Naive thymus-derived CD4-positive, alpha-beta T cell (primary cell): ENCODE results near the gene ITPR1. TPM values are rescaled to one million over a fixed set of nuclear protein-coding genes. Genes with fewer than 3 reads are reported as not detected.

Source experiments
- ATAC-seq: fragments of 150-1000 bp; cut with Tn5 transposase; 2 replicates; pipeline ENCODE4 v1.10.0; 2021; ENCODE audit warnings: mild to moderate bottlenecking, moderate library complexity
- CTCF ChIA-PET: fragments of 350-600 bp; sonication (Branson Sonifier 250); formaldehyde crosslinking; loops from one replicate; lab custom pipeline; 2021; ENCODE audit warnings: antibody characterized with exemption; lab: Charles Lee
- POLR2A ChIA-PET: fragments of 350-600 bp; sonication (Branson Sonifier 250); formaldehyde crosslinking; loops from one replicate; lab custom pipeline; 2021; ENCODE audit warnings: antibody characterized with exemption, inconsistent platforms; lab: Charles Lee
- DNase-seq, 9 donors: peaks; one replicate each; pipeline versions ENCODE4 v3.0.0 to v3.0.0-alpha.2; 2020 to 2022; ENCODE audit warnings: mixed read lengths in 1 of 9
- H3K27ac ChIP-seq: one replicate; pipeline ENCODE4 v1.7.0; 2013; ENCODE audit warnings: mild to moderate bottlenecking, low read depth, low read length, moderate library complexity
- H3K27me3 ChIP-seq, 2 donors: one replicate each; pipeline ENCODE4 v1.7.0; 2013; ENCODE audit warnings: low read length in 2 of 2, mild to moderate bottlenecking in 2 of 2, moderate library complexity in 2 of 2; ENCODE audit not compliant: control insufficient read depth in 2 of 2, insufficient read depth in 2 of 2
- H3K36me3 ChIP-seq, 3 experiments: 1 replicate in 2 of 3; 2 replicates in 1 of 3; pipeline ENCODE4 v1.7.0; 2013; ENCODE audit warnings: low read length in 3 of 3, mild to moderate bottlenecking in 3 of 3, moderate library complexity in 1 of 3; ENCODE audit not compliant: insufficient read depth in 3 of 3, control insufficient read depth in 2 of 3
- H3K4me1 ChIP-seq, 2 donors: one replicate each; pipeline ENCODE4 v1.7.0; 2013; ENCODE audit warnings: low read length in 2 of 2, mild to moderate bottlenecking in 2 of 2, moderate library complexity in 1 of 2; ENCODE audit not compliant: control insufficient read depth in 2 of 2, insufficient read depth in 2 of 2
- H3K4me3 ChIP-seq: 2 replicates; pipeline ENCODE4 v1.7.0; 2013; ENCODE audit warnings: mild to moderate bottlenecking, low read length
- H3K9me3 ChIP-seq, 3 experiments: 1 replicate in 2 of 3; 2 replicates in 1 of 3; pipeline ENCODE4 v1.7.0; 2013; ENCODE audit warnings: low read length in 3 of 3; ENCODE audit not compliant: control insufficient read depth in 2 of 3
- H3K27ac Mint-ChIP-seq, 9 donors: one replicate each; pipeline ENCODE4 v1.8.0; 2020 to 2022; ENCODE audit warnings: mixed read lengths in 9 of 9, mild to moderate bottlenecking in 8 of 9, moderate library complexity in 5 of 9, inconsistent platforms in 2 of 9
- H3K27me3 Mint-ChIP-seq, 5 donors: one replicate each; pipeline ENCODE4 v1.8.0; 2021 to 2022; ENCODE audit warnings: mixed read lengths in 5 of 5, mild to moderate bottlenecking in 1 of 5
- H3K36me3 Mint-ChIP-seq, 5 donors: one replicate each; pipeline ENCODE4 v1.8.0; 2020 to 2022; ENCODE audit warnings: mixed read lengths in 5 of 5, mild to moderate bottlenecking in 3 of 5, inconsistent platforms in 1 of 5
- H3K4me1 Mint-ChIP-seq, 7 donors: one replicate each; pipeline ENCODE4 v1.8.0; 2020 to 2022; ENCODE audit warnings: mixed read lengths in 7 of 7, mild to moderate bottlenecking in 3 of 7, inconsistent platforms in 1 of 7
- H3K4me3 Mint-ChIP-seq, 10 donors: one replicate each; pipeline ENCODE4 v1.8.0; 2020 to 2022; ENCODE audit warnings: mild to moderate bottlenecking in 10 of 10, mixed read lengths in 10 of 10, moderate library complexity in 6 of 10, inconsistent platforms in 2 of 10
- H3K9me3 Mint-ChIP-seq, 11 donors: one replicate each; pipeline ENCODE4 v1.8.0; 2020 to 2022; ENCODE audit warnings: mixed read lengths in 11 of 11, mild to moderate bottlenecking in 4 of 11, inconsistent platforms in 1 of 11, moderate library complexity in 1 of 11
- intact Hi-C, 2 donors: fragments of 100-400 bp; cut with micrococcal nuclease; formaldehyde crosslinking; loops; one replicate each; pipeline ENCODE4 v1.15.1; 2023
- polyA plus RNA-seq, 2 donors: library from polyadenylated mRNA; unstranded; fragments of 300-500 nt; fragmentation: Illumina TruSeq; gene quantifications; one replicate each; pipeline ENCODE4 v1.2.3, GENCODE V29; 2021
- total RNA-seq, 6 experiments: library from RNA in 5 of 6; stranded (reverse) in 5 of 6; gene quantifications; 1 replicate in 5 of 6; 2 replicates in 1 of 6; pipeline ENCODE4 v1.2.3 and lab custom pipeline; 2021 to 2026

Gene ITPR1
- total and polyA plus RNA-seq, 7 experiments from 2014 or later, result 15.1 to 118 (median 83.8) TPM

DNA sequence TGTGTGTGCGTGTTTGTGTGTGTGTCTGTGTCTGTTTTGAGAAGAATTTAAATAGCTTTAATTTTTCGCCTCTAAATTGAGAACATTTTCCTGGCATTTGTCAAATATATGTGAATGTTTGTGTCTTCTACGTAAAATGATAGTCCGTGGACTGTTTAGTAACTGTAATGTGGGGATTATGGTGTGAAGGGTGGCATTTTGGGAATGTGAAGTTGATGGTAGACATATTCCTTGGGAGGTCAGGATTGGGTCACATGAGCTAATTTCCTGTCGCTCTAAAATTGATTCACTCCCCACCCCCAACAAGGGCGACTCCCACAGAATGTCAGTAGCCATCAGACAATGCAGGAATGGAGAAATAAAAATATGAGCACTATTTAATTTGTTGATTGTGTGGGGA, 107.3 kb downstream of the ITPR1 start:
- ChIA-PET CTCF (no interaction called here), POLR2A (no interaction called here)
- Histone ChIP-seq H3K4me1 (no peaks in the 10 kb centered on the region), H3K9me3 (no peaks in the 10 kb centered on the region), H3K27ac (no peak overlapping the region), H3K4me3 (no peak overlapping the region), H3K27me3 (no peaks in the 10 kb centered on the region), H3K36me3 (no peaks in the 10 kb centered on the region)
- H3K4me3 Mint-ChIP-seq, result peak overlapping the region in 1 of 10 donors; percentile 4
- H3K27ac Mint-ChIP-seq, result peak overlapping the region in 1 of 9 donors; percentile 20
- peaks cover 0 to 11% (median 0%) of the 10 kb centered on the region in 11 donors for H3K9me3 Mint-ChIP-seq
- no peak for DNase-seq
- intact Hi-C loops, result no loop called here
- no peaks in the 10 kb centered on the region for H3K27me3 Mint-ChIP-seq
- peaks cover 0 to 58% (median 40%) of the 10 kb centered on the region in 7 donors for H3K4me1 Mint-ChIP-seq
- no peak for ATAC-seq
- H3K36me3 Mint-ChIP-seq, result peaks cover 0 to 12% (median 8%) of the 10 kb centered on the region in 5 donors

DNA sequence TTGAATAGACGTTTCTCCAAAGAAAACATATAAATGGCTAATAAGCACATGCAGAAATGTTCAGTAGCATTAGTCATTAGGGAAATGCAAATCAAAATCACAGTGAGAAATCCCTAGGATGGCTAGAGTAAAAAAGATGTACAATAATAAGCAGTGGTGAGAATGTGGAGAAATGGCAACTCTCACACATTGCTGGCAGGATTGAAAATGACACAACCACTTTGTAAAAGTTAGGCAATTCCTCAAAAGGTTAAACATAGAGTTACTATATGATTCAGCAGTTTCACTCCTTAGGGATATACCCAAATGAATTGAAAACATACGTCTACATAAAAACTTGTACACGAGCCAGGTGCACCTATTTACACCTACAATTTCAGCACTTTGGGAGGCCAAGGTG, 108.7 kb downstream of the ITPR1 start:
- H3K4me3 Mint-ChIP-seq, result no peak overlapping the region
- peaks cover 0 to 61% (median 43%) of the 10 kb centered on the region in 7 donors for H3K4me1 Mint-ChIP-seq
- Histone ChIP-seq H3K4me3 (no peak overlapping the region), H3K36me3 (no peaks in the 10 kb centered on the region), H3K4me1 (no peaks in the 10 kb centered on the region), H3K27ac (no peak overlapping the region), H3K9me3 (no peaks in the 10 kb centered on the region), H3K27me3 (no peaks in the 10 kb centered on the region)
- peaks cover 0 to 12% (median 8%) of the 10 kb centered on the region in 5 donors for H3K36me3 Mint-ChIP-seq
- ATAC-seq, result no peak
- intact Hi-C loops, result no loop called here
- CTCF ChIA-PET, result interaction anchor here (0.5 to 0.9 kb wide), 2 partner anchors 33 to 955 kb away, joined by 3 read pairs; no protein-coding TSS in a partner anchor
- no peaks in the 10 kb centered on the region for H3K27me3 Mint-ChIP-seq
- H3K9me3 Mint-ChIP-seq, result peaks cover 0 to 11% (median 0%) of the 10 kb centered on the region in 11 donors
- POLR2A ChIA-PET, result no interaction called here
- no peak overlapping the region for H3K27ac Mint-ChIP-seq
- DNase-seq, result no peak

DNA sequence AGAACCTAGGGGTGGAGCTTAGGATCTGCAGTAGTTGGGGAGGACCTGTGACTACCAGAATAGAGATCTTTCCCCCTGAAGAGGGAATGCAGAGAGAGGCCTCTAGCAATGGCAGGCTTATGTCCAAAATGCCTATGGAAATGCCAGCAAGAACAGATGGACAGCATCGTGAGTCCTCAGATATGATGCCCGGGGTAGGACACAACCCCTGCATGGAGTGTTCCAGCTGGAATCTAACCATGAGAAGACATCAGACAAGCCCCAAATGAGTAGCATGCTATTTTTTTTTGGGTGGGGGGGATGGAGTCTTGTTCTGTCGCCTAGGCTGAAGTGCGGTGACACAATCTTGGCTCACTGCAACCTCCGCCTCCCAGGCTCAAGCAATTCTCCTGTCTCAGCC, 111.5 kb downstream of the ITPR1 start:
- H3K36me3 ChIP-seq, result no peaks in the 10 kb centered on the region
- peaks cover 0 to 17% (median 8%) of the 10 kb centered on the region in 5 donors for H3K36me3 Mint-ChIP-seq
- H3K27ac ChIP-seq, result no peak overlapping the region
- intact Hi-C loops, result no loop called here
- peaks cover 0 to 51% (median 38%) of the 10 kb centered on the region in 7 donors for H3K4me1 Mint-ChIP-seq
- H3K4me1 ChIP-seq, result no peaks in the 10 kb centered on the region
- no peak for DNase-seq
- ChIA-PET POLR2A (no interaction called here), CTCF (interaction anchor here (1.2 kb wide), 1 partner anchor 254 kb away, joined by 4 read pairs; no protein-coding TSS in a partner anchor)
- H3K4me3 Mint-ChIP-seq, result no peak overlapping the region
- no peaks in the 10 kb centered on the region for H3K27me3 Mint-ChIP-seq
- no peaks in the 10 kb centered on the region for H3K27me3 ChIP-seq
- H3K9me3 ChIP-seq, result no peaks in the 10 kb centered on the region
- no peak for ATAC-seq
- H3K27ac Mint-ChIP-seq, result no peak overlapping the region
- H3K4me3 ChIP-seq, result no peak overlapping the region
- H3K9me3 Mint-ChIP-seq, result peaks cover 0 to 11% (median 0%) of the 10 kb centered on the region in 11 donors

DNA sequence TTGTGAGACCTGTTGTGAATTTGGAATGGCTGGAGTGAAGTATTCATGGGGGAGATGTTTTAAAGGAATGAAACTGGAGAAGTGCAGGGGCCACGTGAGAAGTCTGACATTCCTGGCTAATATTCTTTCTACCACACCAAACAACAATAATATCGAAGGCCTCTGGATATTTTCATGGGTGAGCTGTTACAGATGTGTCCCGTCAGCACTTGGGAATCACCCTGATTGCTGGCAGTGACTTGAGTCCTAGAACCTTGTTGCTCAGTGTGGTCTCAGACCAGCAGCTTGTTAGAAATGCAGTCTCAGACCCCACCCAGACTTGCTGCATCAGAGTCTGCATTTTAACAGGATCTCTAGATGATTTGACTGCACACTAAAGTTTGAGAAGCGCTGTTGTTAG, 113.8 kb downstream of the ITPR1 start:
- no peaks in the 10 kb centered on the region for H3K9me3 Mint-ChIP-seq
- Histone ChIP-seq H3K4me1 (no peaks in the 10 kb centered on the region), H3K9me3 (no peaks in the 10 kb centered on the region), H3K36me3 (no peaks in the 10 kb centered on the region), H3K4me3 (no peak overlapping the region), H3K27me3 (no peaks in the 10 kb centered on the region), H3K27ac (no peak overlapping the region)
- no peaks in the 10 kb centered on the region for H3K27me3 Mint-ChIP-seq
- ChIA-PET POLR2A (no interaction called here), CTCF (no interaction called here)
- no peak for DNase-seq
- H3K36me3 Mint-ChIP-seq, result peaks cover 0 to 11% (median 0%) of the 10 kb centered on the region in 5 donors
- H3K4me3 Mint-ChIP-seq, result no peak overlapping the region
- intact Hi-C loops, result no loop called here
- ATAC-seq, result no peak
- H3K27ac Mint-ChIP-seq, result peak overlapping the region in 3 of 9 donors; percentile 7 to 29 (median 15)
- peaks cover 0 to 44% (median 31%) of the 10 kb centered on the region in 7 donors for H3K4me1 Mint-ChIP-seq

DNA sequence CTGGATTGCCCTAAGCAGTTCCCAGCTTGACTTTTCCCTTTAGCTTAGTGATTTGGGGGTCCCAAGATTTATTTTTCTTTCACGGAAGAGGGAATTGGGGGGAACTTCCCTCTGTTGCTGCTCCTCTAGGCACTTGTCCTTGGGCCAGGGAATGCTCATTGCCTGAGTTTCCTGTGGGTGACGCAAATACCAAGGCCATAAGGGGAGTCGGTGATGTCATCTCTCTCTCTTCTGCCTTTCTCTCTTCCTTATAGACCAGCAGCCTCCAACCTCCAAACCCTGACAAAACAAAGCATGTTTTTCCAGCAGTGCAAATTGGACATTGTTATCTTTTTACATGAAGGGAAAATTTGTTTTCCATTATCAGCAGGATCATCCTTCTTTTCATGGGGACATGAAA, 120.2 kb downstream of the ITPR1 start:
- Histone ChIP-seq H3K27me3 (no peaks in the 10 kb centered on the region), H3K4me1 (no peaks in the 10 kb centered on the region), H3K4me3 (no peak overlapping the region), H3K36me3 (no peaks in the 10 kb centered on the region), H3K9me3 (no peaks in the 10 kb centered on the region), H3K27ac (no peak overlapping the region)
- intact Hi-C loops, result no loop called here
- peaks cover 0 to 3% (median 0%) of the 10 kb centered on the region in 11 donors for H3K9me3 Mint-ChIP-seq
- no peak for ATAC-seq
- no peak overlapping the region for H3K27ac Mint-ChIP-seq
- DNase-seq, result no peak
- H3K36me3 Mint-ChIP-seq, result peaks cover 0 to 29% (median 4%) of the 10 kb centered on the region in 5 donors
- POLR2A ChIA-PET, result no interaction called here
- no peaks in the 10 kb centered on the region for H3K27me3 Mint-ChIP-seq
- H3K4me3 Mint-ChIP-seq, result no peak overlapping the region
- H3K4me1 Mint-ChIP-seq, result peaks cover 0 to 28% (median 12%) of the 10 kb centered on the region in 7 donors
- CTCF ChIA-PET, result no interaction called here

DNA sequence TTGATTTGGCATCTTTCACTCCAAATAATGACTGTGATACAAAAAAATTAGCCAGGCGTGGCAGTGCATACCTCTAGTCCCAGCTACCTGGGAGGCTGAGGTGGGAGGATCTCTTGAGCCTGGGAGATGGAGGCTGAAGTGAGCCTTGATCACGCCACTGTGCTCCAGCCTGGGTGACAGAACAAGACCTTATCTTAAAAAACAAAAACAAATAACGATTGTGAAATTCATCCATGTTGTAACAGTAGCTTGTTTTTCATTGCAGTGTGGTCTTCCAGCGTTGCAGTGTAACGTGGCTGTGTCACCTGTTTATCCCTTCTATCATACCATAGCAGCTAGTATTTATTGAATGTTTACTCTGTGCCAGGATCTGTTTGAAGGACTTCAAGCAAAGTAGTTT, 120.9 kb downstream of the ITPR1 start:
- CTCF ChIA-PET, result no interaction called here
- Histone ChIP-seq H3K27ac (no peak overlapping the region), H3K36me3 (no peaks in the 10 kb centered on the region), H3K4me1 (no peaks in the 10 kb centered on the region), H3K4me3 (no peak overlapping the region), H3K9me3 (no peaks in the 10 kb centered on the region), H3K27me3 (no peaks in the 10 kb centered on the region)
- H3K27me3 Mint-ChIP-seq, result no peaks in the 10 kb centered on the region
- DNase-seq (no peak), ATAC-seq (no peak)
- H3K27ac Mint-ChIP-seq, result no peak overlapping the region
- peaks cover 0 to 3% (median 0%) of the 10 kb centered on the region in 11 donors for H3K9me3 Mint-ChIP-seq
- peaks cover 0 to 31% (median 4%) of the 10 kb centered on the region in 5 donors for H3K36me3 Mint-ChIP-seq
- intact Hi-C loops, result no loop called here
- POLR2A ChIA-PET, result interaction anchor here (1.4 kb wide), 1 partner anchor 10 kb away, joined by 3 read pairs; no protein-coding TSS in a partner anchor
- no peak overlapping the region for H3K4me3 Mint-ChIP-seq
- H3K4me1 Mint-ChIP-seq, result peaks cover 0 to 31% (median 19%) of the 10 kb centered on the region in 7 donors

DNA sequence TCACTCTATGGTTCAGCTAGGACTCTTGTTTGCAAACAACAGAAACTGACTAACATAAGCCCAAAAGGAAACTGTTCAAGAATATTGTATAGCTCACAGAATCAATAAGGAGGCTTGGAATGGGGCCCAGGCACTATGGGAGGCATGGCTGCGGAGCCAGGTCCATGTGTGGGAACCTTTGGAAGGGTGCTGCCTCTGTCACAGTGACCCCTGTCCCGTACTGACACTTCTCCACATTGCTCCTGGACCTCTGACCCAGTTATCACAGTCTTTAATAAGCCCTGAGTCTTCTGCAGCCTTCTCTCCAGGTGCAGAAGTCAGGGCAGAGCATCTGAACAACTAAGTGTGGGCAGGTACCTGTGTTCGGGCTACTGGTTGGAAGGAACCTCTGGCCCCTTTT, 121.8 kb downstream of the ITPR1 start:
- Histone ChIP-seq H3K36me3 (no peaks in the 10 kb centered on the region), H3K9me3 (no peaks in the 10 kb centered on the region), H3K27ac (no peak overlapping the region), H3K4me1 (no peaks in the 10 kb centered on the region), H3K27me3 (no peaks in the 10 kb centered on the region), H3K4me3 (no peak overlapping the region)
- DNase-seq (no peak), ATAC-seq (no peak)
- Mint-ChIP-seq H3K4me3 (no peak overlapping the region), H3K9me3 (peaks cover 0 to 3% (median 0%) of the 10 kb centered on the region in 11 donors), H3K4me1 (peaks cover 0 to 27% (median 17%) of the 10 kb centered on the region in 7 donors), H3K27me3 (no peaks in the 10 kb centered on the region), H3K36me3 (peaks cover 0 to 26% (median 4%) of the 10 kb centered on the region in 5 donors), H3K27ac (no peak overlapping the region)
- CTCF ChIA-PET, result no interaction called here
- intact Hi-C loops, result no loop called here
- POLR2A ChIA-PET, result interaction anchor here (1.4 kb wide), 1 partner anchor 11 kb away, joined by 3 read pairs; no protein-coding TSS in a partner anchor
